ENCODE data around the gene MRC1. TPM values are rescaled to one million over a fixed set of nuclear protein-coding genes. Genes with fewer than 3 reads are reported as not detected.
A peak's percentile ranks its signal among the peaks of the same experiment; 100 is the strongest.

Gene MRC1
- polyA plus RNA-seq, 1 donor (not counting 4 experiments of a cell fraction or from before 2014, with no cell fraction given), result 0.01 TPM

DNA sequence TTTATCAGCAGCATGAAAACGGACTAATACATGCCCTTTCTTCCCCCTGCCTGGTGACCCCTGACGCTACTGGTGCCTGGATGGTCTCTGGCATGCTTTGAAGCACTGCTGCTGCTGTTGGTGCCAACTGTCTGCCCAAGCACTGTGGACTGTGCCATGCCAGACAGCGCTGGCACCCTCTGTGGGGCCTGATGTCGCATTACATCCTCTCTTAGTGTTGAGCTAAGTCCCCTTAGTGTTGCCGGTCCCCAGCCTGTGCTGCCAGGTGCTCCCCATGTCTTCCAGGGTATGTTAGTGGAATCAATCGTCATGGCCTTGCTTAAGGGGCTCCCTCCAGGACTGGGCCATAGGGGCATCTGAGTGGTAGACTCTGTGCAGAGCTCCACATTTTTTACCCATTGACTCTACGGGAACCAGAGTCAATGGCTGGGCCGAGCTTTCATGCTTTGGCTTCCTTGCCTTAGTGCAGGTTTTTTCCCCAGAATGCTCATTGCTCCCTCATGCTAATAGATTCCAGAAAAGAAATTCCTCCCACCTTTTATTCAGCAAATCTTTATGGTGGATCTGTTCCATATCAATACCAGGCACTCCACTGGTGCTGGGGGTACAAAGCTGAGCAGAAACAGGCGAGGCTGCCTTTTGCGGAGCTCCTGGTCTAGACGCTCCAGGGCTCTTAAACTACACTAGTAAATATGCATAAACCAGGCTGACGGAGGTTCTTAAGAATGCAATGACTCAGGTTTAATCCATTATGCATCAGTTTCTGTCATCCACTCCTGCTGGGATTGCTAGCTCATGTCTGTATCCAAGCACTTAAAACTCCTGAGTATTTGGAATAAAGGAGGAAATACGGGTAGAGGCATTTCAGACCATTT lies 21.8 kb upstream of the MRC1 start:
- H4K20me1 ChIP-seq (ENCODE audit: control insufficient read depth, extremely low read depth, insufficient read depth, low read length), result no peaks in the 10 kb centered on the region
- no peak overlapping the region for H3K4me3 ChIP-seq (ENCODE audit: control insufficient read depth in 2 of 3, extremely low read depth in 1 of 3, insufficient read depth in 2 of 3, low read depth in 1 of 3, low read length in 3 of 3)
- FAIRE-seq (peak; percentile 100), DNase-seq (ENCODE audit: low read depth, low spot score) (peak; percentile 68)
- no peaks in the 10 kb centered on the region for H3K79me2 ChIP-seq (ENCODE audit: control insufficient read depth, insufficient read depth, low read length)
- H3K9me1 ChIP-seq (ENCODE audit: control insufficient read depth, extremely low read depth, insufficient read depth, low read length), result peaks cover 4% of the 10 kb centered on the region
- TF ChIP-seq EZH2 (IDR thresholded peaks at IDR 0.05; ENCODE audit: low read length), result no peak
- TF ChIP-seq, protein P1, sequence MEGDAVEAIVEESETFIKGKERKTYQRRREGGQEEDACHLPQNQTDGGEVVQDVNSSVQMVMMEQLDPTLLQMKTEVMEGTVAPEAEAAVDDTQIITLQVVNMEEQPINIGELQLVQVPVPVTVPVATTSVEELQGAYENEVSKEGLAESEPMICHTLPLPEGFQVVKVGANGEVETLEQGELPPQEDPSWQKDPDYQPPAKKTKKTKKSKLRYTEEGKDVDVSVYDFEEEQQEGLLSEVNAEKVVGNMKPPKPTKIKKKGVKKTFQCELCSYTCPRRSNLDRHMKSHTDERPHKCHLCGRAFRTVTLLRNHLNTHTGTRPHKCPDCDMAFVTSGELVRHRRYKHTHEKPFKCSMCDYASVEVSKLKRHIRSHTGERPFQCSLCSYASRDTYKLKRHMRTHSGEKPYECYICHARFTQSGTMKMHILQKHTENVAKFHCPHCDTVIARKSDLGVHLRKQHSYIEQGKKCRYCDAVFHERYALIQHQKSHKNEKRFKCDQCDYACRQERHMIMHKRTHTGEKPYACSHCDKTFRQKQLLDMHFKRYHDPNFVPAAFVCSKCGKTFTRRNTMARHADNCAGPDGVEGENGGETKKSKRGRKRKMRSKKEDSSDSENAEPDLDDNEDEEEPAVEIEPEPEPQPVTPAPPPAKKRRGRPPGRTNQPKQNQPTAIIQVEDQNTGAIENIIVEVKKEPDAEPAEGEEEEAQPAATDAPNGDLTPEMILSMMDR (optimal IDR thresholded peaks at IDR 0.05 in 1 of 3, IDR thresholded peaks at IDR 0.05 in 1 of 3, conservative IDR thresholded peaks at IDR 0.05 in 1 of 3; ENCODE audit: extremely low read depth in 1 of 3, insufficient read depth in 2 of 3, low read length in 3 of 3), result peak in 1 of 3 experiments; percentile 39
- H2AFZ ChIP-seq (ENCODE audit: control insufficient read depth, low read length), result peak overlapping the region; percentile 8
- H3K27me3 ChIP-seq (ENCODE audit: control insufficient read depth, extremely low read depth, insufficient read depth, low read length), result no peaks in the 10 kb centered on the region
- dilution Hi-C loops (cut with MboI; ENCODE audit: extremely low pct_ligation_motif_present, low sequenced_read_pairs), result no loop called here
- H3K4me2 ChIP-seq (ENCODE audit: control insufficient read depth, extremely low read depth, insufficient read depth, low read depth, low read length), result peak overlapping the region; percentile 69
- H3K9me3 ChIP-seq (ENCODE audit: control insufficient read depth, low read depth, low read length), result no peaks in the 10 kb centered on the region
- peak overlapping the region; percentile 8 for H3K9ac ChIP-seq (ENCODE audit: control insufficient read depth, extremely low read depth, insufficient read depth, low read length)
- no peaks in the 10 kb centered on the region for H3K36me3 ChIP-seq (ENCODE audit: control insufficient read depth in 2 of 2, extremely low read depth in 1 of 2, insufficient read depth in 2 of 2, low read length in 2 of 2)
- H3K27ac ChIP-seq (ENCODE audit: control insufficient read depth, insufficient read depth, low read length), result peak overlapping the region; percentile 65
- peaks cover 40% of the 10 kb centered on the region for H3K4me1 ChIP-seq (ENCODE audit: control insufficient read depth, extremely low read depth, insufficient read depth, low read length)

DNA sequence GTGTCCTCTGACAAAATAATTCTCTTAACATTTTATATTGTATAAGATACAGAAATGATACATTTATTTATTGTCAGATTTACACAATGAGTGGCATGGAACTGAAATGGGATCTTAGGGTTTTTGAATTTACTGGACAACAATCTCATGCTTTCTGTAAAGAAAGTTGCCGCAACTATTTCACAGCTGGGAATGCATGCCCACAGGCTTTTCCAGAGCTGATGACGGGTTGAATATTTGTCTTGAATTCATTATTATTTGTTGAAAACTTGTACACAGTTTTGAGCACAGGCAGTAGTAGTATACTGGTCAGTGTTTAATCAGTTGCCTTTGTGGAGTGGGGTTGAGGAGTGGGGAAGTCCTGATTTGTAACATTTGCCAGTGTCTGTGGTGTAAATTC lies 20.5 kb upstream of the MRC1 start:
- H3K9ac ChIP-seq (ENCODE audit: control insufficient read depth, extremely low read depth, insufficient read depth, low read length), result no peak overlapping the region
- no peaks in the 10 kb centered on the region for H3K79me2 ChIP-seq (ENCODE audit: control insufficient read depth, insufficient read depth, low read length)
- TF ChIP-seq EZH2 (IDR thresholded peaks at IDR 0.05; ENCODE audit: low read length), result no peak
- TF ChIP-seq, protein P1 (optimal IDR thresholded peaks at IDR 0.05 in 1 of 3, IDR thresholded peaks at IDR 0.05 in 1 of 3, conservative IDR thresholded peaks at IDR 0.05 in 1 of 3; ENCODE audit: extremely low read depth in 1 of 3, insufficient read depth in 2 of 3, low read length in 3 of 3), result no peak
- H2AFZ ChIP-seq (ENCODE audit: control insufficient read depth, low read length), result no peak overlapping the region
- DNase-seq (ENCODE audit: low read depth, low spot score) (no peak), FAIRE-seq (no peak)
- no peak overlapping the region for H3K4me3 ChIP-seq (ENCODE audit: control insufficient read depth in 2 of 3, extremely low read depth in 1 of 3, insufficient read depth in 2 of 3, low read depth in 1 of 3, low read length in 3 of 3)
- no peak overlapping the region for H3K4me2 ChIP-seq (ENCODE audit: control insufficient read depth, extremely low read depth, insufficient read depth, low read depth, low read length)
- no peaks in the 10 kb centered on the region for H3K27me3 ChIP-seq (ENCODE audit: control insufficient read depth, extremely low read depth, insufficient read depth, low read length)
- no peaks in the 10 kb centered on the region for H4K20me1 ChIP-seq (ENCODE audit: control insufficient read depth, extremely low read depth, insufficient read depth, low read length)
- H3K9me3 ChIP-seq (ENCODE audit: control insufficient read depth, low read depth, low read length), result no peaks in the 10 kb centered on the region
- dilution Hi-C loops (cut with MboI; ENCODE audit: extremely low pct_ligation_motif_present, low sequenced_read_pairs), result no loop called here
- H3K9me1 ChIP-seq (ENCODE audit: control insufficient read depth, extremely low read depth, insufficient read depth, low read length), result peaks cover 4% of the 10 kb centered on the region
- H3K4me1 ChIP-seq (ENCODE audit: control insufficient read depth, extremely low read depth, insufficient read depth, low read length), result peaks cover 27% of the 10 kb centered on the region
- no peaks in the 10 kb centered on the region for H3K36me3 ChIP-seq (ENCODE audit: control insufficient read depth in 2 of 2, extremely low read depth in 1 of 2, insufficient read depth in 2 of 2, low read length in 2 of 2)
- H3K27ac ChIP-seq (ENCODE audit: control insufficient read depth, insufficient read depth, low read length), result no peak overlapping the region
